ENCODE data around the gene SYT9.

Gene SYT9

DNA sequence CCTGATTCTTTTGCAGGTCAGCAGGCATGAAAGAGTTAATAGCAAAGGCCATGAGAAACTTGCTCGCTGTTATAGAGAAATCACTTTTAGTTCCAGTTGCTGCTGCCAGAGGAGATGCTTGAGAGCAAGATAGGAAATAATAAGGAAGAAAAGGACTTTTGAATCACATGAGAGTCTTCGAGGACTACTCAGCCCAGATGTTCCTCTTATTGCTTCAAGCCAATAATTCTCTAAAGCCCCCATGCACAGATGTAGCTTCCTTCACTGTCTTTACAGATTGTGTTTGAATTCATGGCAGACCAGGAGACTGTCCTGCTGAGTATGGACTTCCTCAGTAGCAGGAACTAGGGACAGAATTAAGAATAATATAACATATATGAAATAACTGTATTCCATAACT lies 183.5 kb downstream of the SYT9 start:
- DNase-seq, result peak; percentile 2 to 24

DNA sequence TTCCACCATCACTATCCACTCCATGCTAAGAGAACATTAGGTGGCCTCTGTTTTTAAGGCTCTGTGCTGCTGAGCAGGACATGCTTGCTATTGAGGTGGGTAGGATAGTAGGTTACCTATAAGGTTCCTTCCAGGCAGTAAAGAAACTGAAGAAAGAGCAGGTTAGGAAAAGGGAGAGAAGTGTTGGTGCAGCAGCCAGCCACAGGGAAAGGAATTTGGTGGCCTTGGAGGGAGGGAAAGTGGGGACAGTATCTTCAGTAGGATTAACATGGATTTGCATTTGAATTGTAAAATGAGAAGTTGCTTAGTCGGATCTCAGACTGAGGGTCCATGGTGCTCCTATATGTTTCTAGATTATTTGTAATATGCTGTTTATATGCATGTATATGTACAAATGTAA lies 184.4 kb downstream of the SYT9 start:
- no peak for DNase-seq

DNA sequence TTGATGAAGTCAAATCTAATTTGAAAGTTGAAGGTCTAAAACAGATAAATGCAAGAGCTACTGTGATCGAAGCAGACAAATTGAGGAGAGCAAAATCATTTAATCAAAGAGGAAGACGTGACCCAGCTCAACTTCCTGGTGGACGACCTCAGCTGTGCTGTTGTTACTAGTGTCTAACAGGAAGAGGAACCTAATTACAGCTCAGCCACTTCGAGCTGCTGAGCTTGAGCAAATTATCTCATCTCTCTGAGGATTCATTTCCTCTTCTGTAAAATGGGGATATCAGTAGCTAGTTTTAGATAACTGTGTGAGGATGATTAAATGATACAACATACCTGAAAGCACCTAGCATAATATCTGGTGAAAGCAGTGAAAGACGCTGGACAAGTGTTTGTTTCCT lies 185.0 kb downstream of the SYT9 start:
- DNase-seq, result peak; percentile 85 to 86

DNA sequence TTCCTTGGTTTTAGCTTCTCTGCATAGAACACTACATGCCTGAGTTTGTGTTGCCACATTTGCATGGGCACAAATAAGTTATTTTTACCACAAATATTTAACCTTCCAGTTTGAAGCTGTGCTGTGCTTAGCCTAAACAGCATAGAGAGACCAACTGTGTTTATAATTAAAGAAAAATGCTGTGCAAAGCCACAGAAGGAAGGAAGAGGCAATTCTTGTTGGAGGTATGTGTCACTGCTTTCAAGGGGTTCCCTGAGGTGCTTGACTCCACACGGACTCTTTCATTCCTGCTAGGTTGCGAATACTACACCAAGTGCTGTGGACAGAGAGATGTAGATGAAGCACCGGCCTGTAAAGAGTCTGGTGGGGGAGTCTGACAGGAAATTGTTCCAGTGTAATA lies 186.0 kb downstream of the SYT9 start:
- no peak for DNase-seq

DNA sequence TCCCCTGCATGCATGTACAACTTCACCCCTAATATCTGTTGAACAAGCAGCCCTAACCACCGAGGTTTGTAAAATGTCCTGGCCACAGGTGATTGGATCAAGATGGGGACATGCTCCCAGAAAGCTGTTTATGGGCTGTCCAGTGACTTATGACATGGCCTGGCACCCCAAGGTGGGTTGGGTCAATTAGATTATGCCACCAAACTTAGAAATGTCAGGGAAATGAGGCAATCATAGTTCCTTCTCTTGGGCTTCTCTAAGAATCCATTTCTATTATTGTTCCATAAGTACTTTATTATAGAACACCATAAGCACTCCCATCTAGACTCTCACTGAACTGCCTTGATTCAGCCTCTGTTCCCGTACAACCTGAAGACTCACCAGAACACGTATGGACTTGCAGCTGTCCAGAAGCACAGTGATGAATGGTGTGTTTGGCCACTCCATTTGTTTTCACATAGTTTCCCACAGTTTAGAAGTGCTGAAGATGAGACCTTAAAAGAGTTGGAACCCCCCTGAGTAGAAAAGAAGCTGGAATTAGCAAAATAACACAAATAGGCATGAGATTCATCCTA lies 188.1 kb downstream of the SYT9 start:
- peak; percentile 50 to 72 for DNase-seq

DNA sequence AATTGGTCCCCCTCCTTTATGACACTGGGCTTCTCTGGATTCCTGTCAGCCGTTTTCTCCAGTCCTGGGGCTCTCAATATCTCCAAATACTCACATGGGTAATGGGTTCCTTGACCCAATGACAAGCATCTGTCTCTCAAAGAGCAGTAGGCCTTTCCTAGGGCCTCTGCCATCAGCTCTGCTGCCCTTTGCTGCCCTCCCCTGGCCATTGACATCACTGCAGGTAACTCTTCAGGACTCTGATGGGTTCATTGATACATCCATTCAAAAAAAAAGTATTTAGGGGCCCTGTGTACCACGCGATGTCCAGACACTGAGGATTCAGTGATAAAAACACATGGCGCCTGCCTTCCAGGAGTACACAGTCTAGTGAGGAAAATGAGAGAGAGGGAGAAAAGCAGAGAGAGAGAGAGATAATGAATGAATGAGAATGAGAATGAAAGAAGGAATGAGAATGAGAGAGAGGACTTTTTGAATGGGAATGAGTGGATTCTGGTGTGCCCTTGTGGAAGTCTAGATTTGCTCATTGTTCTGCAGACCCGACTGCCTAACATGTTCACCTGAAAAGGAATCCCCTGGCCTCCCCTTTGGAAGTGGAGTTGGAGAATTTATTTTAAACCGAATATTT lies 191.0 kb downstream of the SYT9 start:
- DNase-seq, result peak; percentile 76 to 77

DNA sequence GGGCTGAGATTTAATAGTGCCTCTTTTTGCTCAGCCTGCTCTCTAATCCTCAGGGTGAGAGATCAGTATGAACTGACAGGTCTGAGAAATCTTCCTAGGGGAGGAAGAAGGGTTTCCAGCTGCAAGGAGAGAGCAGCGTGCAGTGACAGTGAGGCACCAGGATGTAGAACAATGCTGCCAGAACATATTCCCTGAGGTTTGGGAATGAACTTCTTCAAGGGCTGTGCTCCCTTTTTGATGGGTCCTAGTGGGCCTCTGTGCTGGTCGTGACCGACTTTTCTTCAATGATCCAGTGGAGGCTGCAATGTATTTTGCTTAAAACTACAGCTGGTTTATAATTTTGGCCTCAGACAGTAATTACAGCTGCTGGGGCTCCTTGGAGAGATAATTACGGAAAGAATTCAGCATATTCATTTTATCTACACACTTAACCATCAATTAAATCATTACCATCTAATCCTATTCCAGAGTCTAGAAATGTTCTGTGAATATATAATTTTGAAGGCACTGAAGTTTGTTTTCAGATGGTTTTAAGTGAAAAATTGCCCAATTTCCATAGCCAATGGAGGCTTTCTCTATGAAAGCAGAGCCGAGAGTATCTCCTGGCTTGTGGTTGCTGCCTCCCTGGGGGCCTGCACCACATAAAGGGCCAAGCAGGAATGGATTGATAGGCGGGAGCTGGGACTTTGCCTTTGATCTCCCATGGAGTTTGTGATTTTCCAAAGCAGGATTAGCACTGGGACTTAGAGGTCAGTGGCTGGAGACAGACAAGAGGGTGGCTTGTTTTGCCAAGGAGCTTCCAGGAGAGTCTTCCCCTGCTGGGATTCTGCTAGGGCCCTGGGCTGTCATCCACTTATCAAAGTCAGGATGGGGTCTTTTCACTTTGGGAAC lies 192.6 kb downstream of the SYT9 start:
- no peak for DNase-seq

DNA sequence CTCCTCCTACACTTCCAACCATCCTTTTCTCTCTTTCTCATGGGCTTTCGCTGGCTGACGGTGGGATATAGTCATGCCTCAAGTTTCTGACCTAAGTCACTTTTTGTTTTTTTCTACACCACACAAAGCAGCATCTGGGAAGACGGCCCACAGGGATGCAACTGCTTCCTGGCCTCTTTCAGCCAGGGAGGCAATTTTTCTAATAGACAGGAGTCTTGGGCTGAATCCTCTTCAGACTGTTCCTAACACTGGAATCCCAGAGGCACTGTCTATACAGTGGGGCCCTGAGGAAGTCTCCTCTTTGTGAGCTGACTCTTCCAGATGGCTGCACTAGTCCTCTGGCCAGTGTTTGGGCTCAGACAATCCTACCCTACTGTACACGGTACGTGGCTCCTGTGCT lies 193.9 kb downstream of the SYT9 start:
- no peak for DNase-seq

DNA sequence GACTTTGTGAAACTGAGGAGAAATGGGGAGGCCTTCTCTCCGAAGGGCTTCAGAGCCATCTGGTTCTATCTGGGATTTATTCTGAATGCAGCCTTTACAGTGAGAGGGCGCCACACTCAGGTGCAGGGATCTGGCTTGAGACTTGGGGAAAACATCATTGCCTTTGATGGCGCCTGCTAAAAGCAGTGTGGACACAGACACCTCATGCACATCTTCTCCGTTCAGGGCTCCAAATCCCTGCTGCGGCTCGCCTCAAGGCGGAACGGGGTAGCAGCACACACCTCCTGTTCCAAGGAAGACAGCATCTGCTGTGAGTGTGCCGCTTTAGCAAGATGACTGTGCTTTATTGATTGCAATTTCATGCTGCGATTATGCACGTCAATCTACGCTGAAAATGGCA lies 196.5 kb downstream of the SYT9 start:
- no peak for DNase-seq

DNA sequence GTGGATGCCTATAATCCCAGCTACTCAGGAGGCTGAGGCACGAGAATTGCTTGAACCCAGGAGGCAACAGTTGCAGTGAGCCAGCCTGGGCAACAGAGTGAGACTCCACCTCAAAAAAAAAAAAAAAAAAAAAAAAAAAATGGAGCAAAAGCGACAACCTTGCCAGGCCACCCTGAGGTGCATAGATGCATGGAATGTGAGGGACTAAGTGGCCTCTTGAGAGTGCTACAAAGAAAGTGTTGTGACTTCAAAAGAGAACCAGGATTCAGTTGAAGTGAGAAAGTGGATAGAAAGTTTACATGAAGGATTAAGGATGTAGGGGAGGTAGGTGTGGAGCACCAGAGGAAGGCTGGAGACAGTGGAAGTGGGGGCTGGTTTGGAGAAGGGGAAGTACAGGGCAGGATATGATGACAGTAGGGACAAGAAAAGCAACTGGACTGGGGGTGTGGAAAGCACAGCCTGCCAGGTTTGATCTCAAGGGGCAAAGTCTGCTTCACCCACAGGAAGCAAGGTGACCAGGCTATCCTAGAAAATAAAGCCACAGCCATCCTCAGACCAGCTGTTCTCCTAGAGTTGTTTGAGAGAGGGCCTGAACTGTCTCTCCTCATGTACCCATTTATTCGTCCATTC lies 197.6 kb downstream of the SYT9 start:
- DNase-seq, result peak; percentile 46 to 47

DNA sequence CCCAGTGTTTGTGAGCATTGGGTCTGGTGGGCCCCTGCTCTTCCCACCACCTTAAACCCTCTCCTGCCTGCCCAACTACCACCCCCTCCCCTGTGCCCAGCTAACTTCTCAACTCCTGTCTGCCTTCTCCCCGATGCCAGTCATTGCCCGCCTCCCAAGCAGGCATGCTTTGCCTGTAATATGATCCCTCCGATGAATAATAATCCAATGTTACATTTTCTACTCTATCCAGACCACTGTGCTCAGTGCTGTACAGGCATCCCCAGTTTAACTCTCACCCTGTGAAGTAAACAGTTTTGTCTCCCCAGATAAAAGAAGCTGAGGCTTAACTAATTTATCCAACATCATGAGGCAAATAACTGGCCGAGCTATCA lies 198.1 kb downstream of the SYT9 start:
- DNase-seq, result no peak

DNA sequence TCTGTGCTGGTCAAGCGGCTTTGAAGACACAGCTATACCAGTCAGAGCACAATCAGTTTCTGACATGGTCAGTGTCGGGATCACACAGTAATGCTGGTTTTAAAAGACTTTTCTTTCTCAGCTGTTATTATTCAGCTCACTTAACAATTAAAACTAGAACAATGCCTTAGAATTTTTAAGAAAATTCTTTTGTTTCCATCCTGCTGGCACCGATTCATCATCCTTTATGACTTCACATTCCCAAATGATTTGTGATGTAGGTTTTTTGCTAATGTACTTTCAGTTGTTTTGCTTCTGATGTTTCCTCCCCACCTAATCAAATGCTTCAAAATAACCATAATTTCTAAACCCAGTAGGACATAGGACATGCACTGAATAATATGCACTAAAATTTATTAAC lies 199.1 kb downstream of the SYT9 start:
- DNase-seq, result no peak

DNA sequence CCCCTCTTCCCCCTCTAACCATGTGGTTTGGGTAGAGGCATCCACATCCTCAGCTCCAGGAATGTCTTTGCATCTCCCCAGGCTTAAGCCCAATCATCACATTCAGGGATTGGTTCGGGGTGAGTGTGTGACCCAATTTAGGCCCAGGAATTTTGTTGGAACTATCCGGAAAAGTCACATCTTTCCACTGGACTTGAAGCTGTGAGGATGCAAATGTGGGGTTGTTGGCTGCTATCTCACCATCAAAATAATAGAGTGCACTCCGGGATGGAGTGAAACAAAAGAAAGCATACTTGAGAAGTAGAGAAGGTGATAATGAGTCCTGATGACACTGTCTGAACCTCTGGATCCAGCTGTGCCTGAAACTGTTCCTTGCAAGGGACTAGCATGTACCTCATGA lies 199.8 kb downstream of the SYT9 start:
- DNase-seq, result no peak

DNA sequence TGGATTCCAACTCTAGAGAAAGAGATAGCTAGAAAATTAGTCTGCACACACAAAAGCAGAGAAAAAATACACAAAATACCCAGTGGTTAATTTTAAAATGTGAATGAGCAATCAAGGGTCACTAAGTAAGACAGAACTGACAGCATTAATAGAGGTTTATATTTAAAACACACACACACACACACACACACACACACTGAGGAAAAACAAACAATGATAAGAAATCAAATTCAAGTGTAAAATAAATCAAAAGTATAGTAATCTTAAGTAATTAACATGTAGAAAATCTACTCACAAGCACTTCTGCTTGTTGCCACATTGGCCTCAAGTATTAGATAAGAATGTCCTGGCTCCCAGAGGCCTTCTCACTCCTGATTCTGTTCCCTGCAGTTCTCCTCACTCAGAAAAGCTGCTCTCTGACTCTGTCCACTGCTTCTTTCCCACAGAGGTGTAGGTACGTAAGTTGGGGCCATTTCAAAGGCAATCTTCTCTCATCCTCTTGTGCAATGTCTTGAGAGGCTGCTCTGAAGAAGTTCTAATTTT lies 200.3 kb downstream of the SYT9 start:
- no peak for DNase-seq

DNA sequence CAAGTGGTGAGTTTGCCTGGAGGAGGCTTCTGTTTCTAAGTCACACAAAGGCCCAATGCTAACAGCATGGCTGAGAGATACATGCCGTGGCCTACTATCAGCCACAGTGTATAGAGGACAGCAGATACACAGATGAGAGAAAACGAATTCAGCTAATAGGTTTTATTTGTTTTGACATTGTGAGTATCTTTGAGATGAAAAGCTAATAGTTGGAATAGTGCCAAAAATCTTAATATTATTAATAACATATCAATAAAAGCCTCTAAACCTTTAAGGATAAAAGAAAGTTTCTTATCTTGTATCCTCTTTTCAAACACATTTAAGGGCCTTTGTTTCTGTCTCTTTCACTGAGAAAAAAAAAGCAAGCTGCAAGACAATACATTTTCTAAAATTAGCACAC lies 203.2 kb downstream of the SYT9 start:
- no peak for DNase-seq

DNA sequence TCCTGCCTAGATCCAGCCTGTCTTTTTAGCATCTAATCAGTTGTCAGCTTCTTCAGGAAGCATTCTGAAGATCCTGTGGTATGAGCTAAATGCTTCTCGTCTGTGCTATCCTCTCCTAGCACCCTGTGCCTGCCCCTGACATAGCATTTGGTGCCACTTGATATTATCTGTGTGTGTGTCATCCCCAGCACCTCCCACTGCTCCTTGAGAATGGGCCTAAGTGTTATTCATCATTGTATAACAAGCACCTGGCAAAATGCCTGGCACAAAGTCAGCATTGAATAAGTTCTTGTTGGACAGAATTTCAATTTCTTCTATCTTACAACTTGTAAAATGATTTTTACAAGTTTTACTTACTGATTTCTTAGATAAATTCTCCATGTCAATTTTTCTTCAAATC lies 205.5 kb downstream of the SYT9 start:
- no peak for DNase-seq

DNA sequence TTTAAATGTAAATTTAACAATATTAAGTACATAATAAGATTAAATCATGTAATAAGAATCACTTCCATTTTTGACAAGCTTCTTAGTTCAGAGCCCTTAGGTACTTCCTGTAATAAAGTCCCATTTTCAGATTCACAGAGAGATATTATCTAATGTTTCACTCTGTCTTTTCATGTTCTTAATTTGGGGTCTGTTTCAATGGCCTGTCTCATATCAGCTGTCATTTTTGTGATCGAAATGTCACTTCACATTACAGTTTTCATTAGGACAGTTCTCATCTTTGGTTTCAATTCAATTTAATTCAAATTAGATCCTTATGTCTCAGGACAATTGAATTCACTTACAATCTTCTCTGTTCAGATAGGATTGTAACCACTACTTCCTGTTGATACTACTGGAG lies 211.0 kb downstream of the SYT9 start:
- DNase-seq, result no peak

DNA sequence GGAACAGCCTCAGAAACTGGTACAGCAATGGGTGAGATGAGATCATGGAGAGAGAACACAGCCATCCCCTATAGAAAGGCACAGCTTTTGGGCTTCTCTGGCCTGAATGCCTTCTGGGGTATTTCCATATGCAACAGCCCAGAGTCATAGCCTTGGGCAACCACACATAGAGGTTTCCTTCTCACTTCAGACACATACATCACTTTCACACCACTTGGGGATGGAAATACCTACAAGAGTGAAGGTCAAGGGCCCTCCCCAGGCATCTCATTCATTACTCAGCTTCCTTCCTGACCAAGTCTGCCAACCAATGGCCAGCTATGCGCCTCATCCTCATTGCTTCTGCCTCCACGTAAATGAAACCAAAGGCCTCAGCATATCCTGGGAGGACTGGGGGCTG lies 215.9 kb downstream of the SYT9 start:
- DNase-seq, result no peak

DNA sequence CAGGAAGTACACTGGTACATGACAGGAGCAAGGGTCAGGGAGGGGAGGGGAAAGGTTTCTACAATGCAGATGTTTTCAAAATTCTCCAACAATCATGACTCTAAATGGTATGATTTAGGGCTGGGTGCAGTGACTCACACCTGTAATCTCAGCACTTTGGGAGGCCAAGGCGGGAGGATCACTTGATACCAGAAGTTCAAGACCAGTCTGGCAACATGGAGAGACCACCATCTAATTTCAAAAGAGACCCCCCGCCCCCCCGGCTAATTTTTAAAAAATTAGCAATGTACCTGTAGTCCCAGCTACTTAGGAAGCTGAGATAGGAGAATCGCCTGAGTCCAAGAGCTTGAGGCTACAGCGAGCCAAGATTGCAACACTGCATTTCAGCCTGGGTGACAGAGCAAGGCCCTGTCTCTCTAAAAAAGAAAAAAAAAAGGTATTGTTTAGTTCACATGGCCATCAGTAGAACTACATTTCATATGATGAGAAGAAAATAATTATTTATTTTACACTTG lies 217.7 kb downstream of the SYT9 start:
- no peak for DNase-seq

DNA sequence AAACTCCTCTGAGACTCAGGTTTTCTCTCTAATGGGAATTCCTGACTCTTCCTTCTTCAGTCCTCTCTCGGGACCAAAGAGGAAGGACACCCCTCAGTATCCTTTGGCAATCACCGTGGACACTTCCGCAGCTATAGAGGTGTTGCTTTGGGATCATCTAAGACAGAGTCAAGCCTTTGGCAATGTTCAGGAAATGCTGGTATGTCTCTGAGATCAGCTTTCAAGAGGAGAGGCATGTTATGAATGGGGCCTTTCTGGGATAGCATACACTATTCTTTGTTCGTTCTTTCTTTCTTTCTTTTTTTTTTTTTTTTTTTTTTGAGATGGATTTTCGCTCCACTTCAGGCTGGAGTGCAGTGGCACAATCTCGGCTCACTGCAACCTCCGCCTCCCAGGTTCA lies 219.4 kb downstream of the SYT9 start:
- DNase-seq, result no peak

DNA sequence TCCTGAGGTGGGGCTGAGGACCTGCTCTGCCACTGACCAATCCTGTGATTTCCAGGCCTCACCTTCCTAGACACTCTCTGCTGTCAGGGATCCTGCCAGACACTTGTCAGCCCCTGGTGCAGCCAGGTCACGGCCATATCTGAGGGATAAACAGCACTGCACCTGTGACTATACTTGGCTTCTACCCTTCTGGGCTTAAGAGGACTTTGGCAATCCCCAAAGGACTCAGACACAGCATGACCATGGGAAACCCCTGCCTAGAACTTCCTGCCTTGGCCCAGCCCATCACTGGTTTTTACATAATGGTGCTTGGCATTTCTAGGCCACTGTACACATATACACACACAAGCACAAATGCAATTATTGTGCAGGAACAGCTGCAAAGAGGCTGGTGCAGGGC lies 222.0 kb downstream of the SYT9 start:
- DNase-seq, result no peak

DNA sequence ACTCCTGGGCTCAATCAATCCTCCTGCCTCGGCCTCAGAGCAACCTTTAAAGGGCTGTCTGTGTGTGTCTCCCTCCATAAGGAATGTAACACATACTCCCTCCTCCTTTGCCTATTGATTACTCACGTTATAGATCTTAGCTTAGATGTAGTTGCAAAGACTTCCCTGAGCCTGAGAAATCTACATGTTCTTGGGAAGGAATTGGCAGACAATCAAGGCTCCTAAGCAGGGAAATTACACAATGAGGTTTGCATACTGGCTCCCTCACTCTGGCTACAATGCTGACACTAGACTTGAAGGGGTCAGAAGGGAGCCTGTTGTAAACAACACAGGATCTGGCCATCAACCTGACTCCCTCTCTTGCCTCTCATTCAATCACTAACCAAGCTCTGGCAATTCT lies 228.4 kb downstream of the SYT9 start:
- DNase-seq, result no peak

DNA sequence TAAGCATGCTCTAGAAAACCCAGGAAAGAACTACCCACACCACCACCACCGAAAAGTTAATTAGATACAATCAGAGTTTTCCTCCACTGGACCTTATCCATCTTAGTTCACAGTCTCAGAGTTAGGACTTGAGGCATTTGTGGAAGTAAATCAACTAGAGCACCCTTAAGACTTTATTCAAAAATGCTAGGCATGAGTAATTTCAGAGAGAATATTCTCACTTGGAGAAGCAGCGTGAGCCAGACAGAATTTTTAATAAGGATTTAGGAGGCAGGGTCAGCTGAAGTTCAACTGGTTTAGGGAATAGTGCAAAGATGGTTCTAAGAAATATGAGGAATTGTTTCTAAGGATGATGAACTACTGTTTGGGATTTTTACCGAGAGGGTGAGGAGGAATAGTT lies 232.4 kb downstream of the SYT9 start:
- DNase-seq, result no peak
